ENCODE results near the gene DDB1.
A peak's percentile ranks its signal among the peaks of the same experiment; 100 is the strongest.
"Not testable (repeated sequence)": the region's sequence is repeated elsewhere in the genome, so short reads cannot be mapped to it uniquely, and the experiment has no call there.

The DDB1 gene

DNA sequence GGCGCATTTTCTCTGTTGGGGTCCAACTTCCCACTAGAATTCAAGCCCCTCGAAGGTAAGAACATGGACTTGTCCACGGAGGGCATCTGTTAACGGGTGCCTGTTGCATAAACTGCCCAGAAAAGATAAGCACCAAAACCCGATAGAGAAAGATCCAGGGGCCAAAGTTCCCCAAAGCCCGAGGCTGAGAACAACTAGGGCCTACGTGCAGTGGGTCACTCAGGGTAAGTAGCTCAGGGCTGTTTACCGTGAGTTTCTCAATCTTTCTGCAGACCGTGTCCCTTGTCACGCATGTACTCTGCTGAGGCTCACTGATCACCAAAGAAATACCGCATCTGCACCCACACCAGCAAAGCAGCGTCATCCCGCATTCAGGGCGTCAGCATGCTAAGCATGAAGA is 67.5 kb downstream of the DDB1 start:
- DNase-seq: no peak

DNA sequence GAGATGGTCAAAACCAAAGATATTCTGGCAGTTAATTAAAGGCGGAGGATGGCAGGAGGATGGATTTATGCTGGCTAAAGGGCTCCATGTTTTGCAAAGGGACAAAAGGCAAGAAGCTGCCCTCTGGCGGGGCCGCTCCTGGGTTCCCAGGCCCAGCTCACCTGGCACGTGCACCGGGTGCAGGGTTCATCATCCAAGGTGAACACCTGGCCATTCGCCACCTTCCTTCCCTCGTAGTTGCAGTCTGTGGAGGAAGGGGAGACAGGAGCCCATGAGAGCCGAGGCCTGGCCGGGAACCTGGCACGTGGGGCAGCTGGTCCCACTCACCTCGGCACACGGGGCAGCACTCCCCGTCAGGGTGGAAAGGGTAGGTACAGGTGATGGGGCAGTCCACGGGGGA is 68.1 kb downstream of the DDB1 start:
- DNase-seq: no peak

DNA sequence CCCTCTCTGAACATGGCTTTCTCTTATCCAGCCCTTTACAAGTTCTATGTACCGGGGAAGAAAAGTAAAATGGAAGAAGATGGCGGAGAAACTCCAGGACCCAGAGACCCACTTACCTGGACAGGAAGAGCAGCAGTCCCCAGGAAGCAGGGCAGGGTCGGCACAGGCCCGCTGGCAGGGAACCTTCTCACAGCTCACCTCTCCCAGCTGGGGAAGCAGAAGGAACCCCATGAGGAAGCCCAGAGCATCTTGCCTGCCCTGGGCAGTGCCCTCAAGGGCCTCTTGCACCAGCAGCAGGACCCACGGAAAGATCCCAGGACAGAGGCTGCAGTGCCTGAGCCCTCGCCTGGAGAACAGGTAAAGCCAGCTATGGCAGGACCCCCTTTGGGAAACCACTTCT is 68.5 kb downstream of the DDB1 start:
- no peak for DNase-seq

DNA sequence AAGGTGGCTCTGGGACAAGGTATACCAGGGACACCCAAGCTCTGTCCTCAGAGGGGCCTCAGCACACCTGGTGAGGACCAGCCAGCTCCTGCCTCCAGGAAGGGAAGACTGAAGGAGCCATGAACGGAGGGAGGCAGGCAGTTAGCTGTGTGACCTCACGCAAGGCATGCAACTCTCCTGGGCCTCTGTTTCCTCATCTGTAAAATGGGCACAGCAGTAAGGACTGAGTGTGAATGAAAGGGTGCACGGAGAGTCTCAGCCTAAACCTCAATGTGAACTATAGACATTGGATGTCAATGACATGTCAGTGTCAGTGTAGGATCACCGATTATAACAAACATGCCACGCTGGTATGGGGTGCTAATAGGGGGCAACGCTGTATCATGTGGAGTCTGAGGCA is 73.5 kb downstream of the DDB1 start:
- no peak for DNase-seq

DNA sequence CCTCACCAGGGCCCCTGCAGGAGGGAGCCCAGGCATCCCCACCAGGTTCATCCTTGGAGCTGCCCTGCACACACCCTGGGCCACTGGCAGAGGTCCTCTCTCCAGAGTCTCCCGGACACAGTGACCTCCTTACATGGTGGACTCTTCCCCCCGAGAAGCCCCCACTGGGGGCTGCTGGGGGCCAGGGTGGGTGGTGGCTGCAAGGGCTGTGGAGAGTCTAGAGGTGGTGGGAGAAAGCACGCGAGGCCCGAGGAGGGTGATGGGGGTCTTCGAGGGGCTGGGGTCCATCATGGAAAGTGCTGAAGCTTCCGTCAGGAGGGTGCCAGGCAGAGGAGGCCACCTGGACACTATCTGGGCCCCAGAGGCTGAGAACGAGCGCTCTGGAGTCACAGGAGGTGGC is 74.4 kb downstream of the DDB1 start:
- DNase-seq: no peak

DNA sequence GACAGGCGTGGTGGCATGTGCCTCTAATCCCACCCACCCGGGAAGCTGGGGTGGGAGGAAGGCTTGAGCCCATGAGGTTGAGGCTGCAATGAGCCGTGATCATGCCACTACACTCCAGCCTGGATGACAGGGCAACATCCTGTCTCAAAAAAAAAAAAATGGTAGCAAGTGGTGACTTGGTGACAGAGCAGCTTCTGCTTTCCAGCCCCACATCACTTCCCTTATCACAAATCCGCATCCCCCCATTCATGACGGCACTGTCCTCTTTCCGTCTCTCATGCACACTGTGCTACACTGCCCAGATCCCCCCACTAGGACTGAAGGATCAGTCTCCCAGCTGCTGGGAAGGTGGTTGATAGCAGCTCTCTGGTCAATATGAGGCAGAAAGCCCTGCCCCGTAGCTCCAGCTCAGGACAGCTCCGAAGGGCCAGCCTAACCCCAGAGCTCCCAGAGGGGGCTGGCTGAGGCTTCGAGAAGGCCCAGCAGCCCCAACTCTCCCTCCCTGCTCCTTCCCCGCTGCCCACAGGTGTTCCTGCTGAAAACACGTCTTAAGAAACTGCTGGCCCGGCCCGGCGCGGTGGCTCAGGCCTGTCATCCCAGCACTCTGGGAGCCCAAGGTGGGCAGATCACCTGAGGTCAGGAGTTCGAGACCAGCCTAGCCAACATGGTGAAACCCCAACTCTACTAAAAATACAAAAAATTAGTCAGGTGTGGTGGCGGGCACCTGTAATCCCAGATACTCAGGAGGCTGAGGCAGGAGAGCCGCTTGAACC is 76.0 kb downstream of the DDB1 start:
- no peak for DNase-seq

DNA sequence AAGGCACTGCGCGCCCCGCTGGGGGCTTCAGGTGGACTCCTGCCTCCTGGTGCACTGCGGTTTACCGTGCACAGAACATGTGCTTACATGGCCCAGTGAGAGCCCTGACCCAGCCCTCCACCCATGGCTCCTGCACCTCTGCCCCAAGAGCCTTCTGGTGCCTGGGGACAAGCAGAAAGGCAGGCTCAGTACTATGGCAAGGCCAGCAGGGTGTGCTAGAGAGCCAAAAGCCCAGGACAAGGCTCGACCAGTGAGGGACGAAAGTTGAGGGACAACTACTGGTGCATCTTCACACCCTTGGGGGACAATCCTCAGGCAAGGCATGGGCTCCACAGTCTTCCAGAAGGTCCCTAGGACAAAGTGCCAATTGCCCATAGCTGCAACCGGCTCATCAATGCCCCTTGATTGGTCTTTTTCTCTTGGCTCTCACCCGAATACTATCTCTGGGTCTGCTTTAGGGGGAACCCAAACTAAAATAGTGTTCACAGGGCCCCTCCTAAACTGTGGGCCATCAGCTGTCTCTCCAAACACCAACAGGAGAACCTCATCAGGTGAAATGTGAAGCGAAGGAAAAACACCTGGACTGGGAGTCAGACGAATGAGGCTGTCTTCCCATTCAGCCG is 78.4 kb downstream of the DDB1 start:
- peak; percentile 27 for DNase-seq

DNA sequence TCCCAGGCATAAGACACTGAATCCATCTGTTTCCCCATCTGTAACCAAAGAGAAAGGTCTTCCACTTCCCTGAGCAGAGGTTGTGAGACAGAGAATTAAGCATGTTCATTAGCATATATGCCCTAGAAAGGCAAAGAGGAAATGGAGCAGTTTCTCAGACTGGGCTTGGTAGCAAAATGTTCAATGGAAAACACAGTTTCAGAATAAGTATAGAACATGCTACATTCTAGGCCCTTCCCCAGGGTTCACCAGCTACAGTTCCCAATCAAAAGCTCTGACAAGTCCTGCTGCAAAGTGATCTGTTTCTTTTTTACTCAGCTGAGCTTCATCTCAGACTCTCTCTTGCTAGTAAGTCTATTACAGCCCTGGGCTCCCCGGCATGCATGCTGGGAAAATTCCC is 80.6 kb downstream of the DDB1 start:
- DNase-seq: not testable (repeated sequence)

DNA sequence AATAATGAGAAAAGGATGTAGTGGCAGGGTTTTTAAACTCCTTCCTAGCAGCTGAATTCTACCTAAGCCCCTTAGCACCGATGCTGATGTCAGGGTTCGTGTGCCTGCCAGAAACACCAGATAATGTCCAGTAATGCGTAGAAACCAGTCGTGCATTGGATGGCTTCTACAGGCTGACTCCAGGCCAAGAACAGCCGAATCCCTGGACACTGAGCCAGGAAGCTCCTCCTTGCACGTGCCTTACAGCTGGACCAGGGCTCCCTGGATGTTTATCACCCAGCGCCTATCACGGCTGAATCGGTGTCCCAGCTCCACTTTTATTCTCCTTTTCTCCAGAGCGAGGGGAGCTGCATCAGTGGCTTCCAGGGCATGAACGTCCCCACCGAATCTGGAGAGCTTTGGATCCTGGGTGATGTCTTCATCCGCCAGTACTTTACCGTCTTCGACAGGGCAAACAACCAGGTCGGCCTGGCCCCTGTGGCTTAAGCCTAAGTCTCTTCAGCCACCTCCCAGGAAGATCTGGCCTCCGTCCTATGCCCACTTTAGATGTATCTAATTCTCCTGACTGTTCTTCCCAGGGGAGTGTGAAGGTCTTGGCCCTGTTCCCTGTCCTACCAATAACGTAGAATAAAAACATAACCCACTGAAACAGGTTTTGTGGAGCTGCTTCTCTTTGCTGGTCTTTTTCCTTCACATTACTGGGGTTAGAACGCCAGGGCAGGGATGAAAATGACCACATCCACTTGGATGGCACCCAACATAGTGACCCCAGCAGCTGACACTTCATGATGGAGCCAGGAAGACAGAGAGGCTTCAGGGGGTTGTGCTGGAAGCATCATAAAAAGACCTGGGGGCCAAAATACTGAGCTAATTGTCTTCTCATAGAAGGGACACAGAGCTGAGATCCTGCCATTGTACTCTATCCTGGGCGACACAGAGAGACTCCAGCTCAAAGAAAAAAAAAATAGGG is 81.8 kb downstream of the DDB1 start:
- not testable (repeated sequence) for DNase-seq

All from NCI-H1105 treated with DMSO at 0.1 percent for 48 hours (cell line).